Chondrocyte (in vitro differentiated cells): ENCODE data around the gene CA7. TPM values are rescaled to one million over a fixed set of nuclear protein-coding genes. Genes with fewer than 3 reads are reported as not detected.

Experiments used
- DNase-seq: peaks from one replicate; pipeline ENCODE4 v3.0.0; 2021; ENCODE audit warnings: mixed read lengths, low spot score
- H3K27ac Mint-ChIP-seq: one replicate; pipeline ENCODE4 v1.8.0; 2021; ENCODE audit warnings: mild to moderate bottlenecking, moderate library complexity, mixed read lengths; ENCODE audit not compliant: unreplicated experiment
- H3K27me3 Mint-ChIP-seq: 2 replicates; pipeline ENCODE4 v1.8.0; 2021; ENCODE audit warnings: low read depth, mixed read lengths
- H3K36me3 Mint-ChIP-seq: 2 replicates; pipeline ENCODE4 v1.8.0; 2021; ENCODE audit warnings: low read depth, mixed read lengths
- H3K4me1 Mint-ChIP-seq: 2 replicates; pipeline ENCODE4 v1.8.0; 2021; ENCODE audit warnings: low read depth, mild to moderate bottlenecking, mixed read lengths
- H3K4me3 Mint-ChIP-seq: one replicate; pipeline ENCODE4 v1.8.0; 2021; ENCODE audit warnings: mild to moderate bottlenecking, moderate library complexity, mixed read lengths; ENCODE audit not compliant: unreplicated experiment
- H3K9me3 Mint-ChIP-seq: 2 replicates; pipeline ENCODE4 v1.8.0; 2021; ENCODE audit warnings: low read depth, mixed read lengths
- total RNA-seq: library from RNA; stranded (reverse); gene quantifications from 3 replicates; pipeline ENCODE4 v1.2.1, GENCODE V29; 2021
- TF ChIP-seq, protein P1 (sequence below): fragments of 200-600 bp; sonication (generic); IDR thresholded peaks from 2 replicates; pipeline ENCODE4 v1.5.0; 2021; ENCODE audit warnings: antibody characterized with exemption, mild to moderate bottlenecking, moderate library complexity

Gene CA7
- total RNA-seq, 1 donor from 2014 or later, result not detected

DNA sequence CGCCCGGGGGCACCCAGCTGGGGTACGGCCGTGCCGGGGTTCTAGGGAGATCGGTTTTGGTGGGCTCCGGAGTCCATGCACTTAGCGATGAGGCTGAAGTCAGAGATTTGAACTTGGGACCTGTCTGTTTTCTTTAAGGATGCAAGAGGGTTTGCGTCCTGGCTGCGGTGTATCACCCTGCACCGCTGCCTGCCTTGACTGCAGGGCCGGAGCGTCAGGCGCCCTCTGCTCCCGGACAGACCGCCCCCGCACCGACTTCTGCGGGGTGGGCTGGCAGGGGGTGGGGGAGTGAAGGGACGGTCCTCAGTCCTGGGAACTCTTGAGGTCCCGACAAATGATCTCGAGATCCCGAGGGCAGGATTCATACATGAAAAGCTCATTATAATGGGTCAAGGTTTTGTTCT is 36.8 kb downstream of the CA7 start:
- H3K27ac Mint-ChIP-seq, result no peak overlapping the region
- peaks cover 11% of the 10 kb centered on the region for H3K36me3 Mint-ChIP-seq

DNA sequence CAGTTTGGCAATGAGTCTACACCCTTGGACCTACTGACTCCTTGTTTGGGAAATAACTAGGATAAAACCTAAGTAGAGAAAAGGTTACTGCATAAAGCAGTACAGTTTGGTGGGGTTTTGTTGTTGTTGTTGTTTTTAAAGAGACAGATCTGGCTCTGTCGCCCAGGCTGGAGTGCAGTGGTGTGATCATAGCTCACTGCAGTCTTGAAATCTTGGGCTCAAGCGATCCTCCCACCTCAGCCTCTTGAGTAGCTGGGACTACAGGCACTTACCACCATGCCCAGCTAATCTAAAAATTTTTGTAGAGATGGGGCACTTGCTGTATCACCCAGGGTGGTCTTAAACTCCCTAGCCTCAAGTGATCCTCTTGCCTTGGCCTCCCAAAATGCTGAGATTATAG is 37.3 kb downstream of the CA7 start:
- Mint-ChIP-seq H3K4me3 (peak overlapping the region; percentile 19), H3K9me3 (no peaks in the 10 kb centered on the region), H3K27ac (no peak overlapping the region), H3K27me3 (no peaks in the 10 kb centered on the region), H3K4me1 (peaks cover 23% of the 10 kb centered on the region), H3K36me3 (peaks cover 11% of the 10 kb centered on the region)
- no peak for DNase-seq
- TF ChIP-seq, protein P1, sequence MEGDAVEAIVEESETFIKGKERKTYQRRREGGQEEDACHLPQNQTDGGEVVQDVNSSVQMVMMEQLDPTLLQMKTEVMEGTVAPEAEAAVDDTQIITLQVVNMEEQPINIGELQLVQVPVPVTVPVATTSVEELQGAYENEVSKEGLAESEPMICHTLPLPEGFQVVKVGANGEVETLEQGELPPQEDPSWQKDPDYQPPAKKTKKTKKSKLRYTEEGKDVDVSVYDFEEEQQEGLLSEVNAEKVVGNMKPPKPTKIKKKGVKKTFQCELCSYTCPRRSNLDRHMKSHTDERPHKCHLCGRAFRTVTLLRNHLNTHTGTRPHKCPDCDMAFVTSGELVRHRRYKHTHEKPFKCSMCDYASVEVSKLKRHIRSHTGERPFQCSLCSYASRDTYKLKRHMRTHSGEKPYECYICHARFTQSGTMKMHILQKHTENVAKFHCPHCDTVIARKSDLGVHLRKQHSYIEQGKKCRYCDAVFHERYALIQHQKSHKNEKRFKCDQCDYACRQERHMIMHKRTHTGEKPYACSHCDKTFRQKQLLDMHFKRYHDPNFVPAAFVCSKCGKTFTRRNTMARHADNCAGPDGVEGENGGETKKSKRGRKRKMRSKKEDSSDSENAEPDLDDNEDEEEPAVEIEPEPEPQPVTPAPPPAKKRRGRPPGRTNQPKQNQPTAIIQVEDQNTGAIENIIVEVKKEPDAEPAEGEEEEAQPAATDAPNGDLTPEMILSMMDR, result no peak

More for the DNA sequence above, 36.8 kb downstream of the CA7 start:
- no peaks in the 10 kb centered on the region for H3K9me3 Mint-ChIP-seq
- TF ChIP-seq, protein P1, result no peak
- DNase-seq, result no peak
- peaks cover 20% of the 10 kb centered on the region for H3K4me1 Mint-ChIP-seq
- H3K27me3 Mint-ChIP-seq, result no peaks in the 10 kb centered on the region
- H3K4me3 Mint-ChIP-seq, result peak overlapping the region; percentile 97

DNA sequence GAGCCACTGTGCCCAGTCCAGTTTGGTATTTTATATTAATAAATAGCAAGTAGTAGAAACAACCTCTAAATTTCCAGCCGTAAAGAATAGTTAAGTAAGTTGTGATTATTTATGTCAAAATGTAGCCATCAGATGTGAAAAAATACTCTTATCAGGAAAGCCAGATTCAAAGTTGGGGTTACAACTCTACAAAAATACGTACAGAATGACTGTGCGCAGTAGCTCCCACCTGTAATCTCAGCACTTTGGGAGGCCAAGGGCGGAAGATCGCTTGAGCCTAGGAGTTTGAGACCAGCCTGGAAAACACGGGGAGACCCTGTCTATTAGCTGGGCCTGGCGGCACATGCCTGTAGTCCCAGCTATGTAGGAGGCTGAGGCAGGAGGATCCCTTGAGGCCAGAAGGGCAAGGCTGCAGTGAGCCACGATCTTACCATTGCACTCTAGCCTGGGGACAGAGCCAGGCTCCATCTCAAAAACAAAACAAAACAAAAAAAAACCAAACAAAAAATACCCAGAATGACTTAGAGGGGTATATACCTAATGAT is 37.8 kb downstream of the CA7 start:
- H3K4me1 Mint-ChIP-seq, result peaks cover 26% of the 10 kb centered on the region
- no peak for DNase-seq
- no peaks in the 10 kb centered on the region for H3K27me3 Mint-ChIP-seq
- TF ChIP-seq, protein P1, result no peak
- no peaks in the 10 kb centered on the region for H3K9me3 Mint-ChIP-seq
- H3K4me3 Mint-ChIP-seq, result no peak overlapping the region
- H3K27ac Mint-ChIP-seq, result no peak overlapping the region
- peaks cover 11% of the 10 kb centered on the region for H3K36me3 Mint-ChIP-seq

DNA sequence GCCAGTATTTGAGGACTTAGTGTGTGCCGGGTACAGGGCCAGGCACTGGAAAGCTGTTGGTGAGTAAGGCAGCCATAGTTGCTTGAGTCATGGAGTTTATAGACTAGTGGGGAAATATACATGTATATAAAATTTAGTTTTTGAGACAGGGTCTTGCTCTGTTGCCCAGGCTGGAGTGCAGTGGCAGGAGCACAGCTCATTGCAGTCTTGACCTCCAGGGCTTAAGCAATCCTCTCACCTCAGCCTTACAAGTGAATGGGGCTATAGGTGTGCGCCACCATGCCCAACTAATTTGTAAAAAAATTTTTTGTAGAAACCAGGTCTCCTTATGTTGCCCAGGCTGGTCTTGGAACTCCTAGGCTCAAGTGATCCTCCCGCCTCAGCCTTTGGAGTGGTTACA is 38.5 kb downstream of the CA7 start:
- TF ChIP-seq, protein P1, result no peak
- H3K4me3 Mint-ChIP-seq, result no peak overlapping the region
- DNase-seq, result no peak
- no peaks in the 10 kb centered on the region for H3K9me3 Mint-ChIP-seq
- H3K4me1 Mint-ChIP-seq, result peaks cover 25% of the 10 kb centered on the region
- H3K36me3 Mint-ChIP-seq, result peaks cover 11% of the 10 kb centered on the region
- no peaks in the 10 kb centered on the region for H3K27me3 Mint-ChIP-seq
- H3K27ac Mint-ChIP-seq, result no peak overlapping the region

DNA sequence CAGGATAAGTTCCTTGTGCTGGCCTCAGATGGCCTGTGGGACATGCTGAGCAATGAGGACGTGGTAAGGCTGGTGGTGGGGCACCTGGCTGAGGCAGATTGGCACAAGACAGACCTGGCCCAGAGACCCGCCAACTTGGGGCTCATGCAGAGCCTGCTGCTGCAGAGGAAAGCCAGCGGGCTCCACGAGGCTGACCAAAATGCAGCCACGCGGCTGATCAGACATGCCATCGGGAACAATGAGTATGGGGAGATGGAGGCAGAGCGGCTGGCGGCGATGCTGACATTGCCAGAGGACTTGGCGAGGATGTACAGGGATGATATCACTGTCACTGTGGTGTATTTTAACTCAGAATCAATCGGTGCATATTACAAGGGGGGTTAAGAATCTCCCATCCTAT is 41.3 kb downstream of the CA7 start:
- Mint-ChIP-seq H3K4me3 (no peak overlapping the region), H3K27me3 (no peaks in the 10 kb centered on the region), H3K4me1 (peaks cover 6% of the 10 kb centered on the region), H3K36me3 (peaks cover 11% of the 10 kb centered on the region), H3K27ac (no peak overlapping the region), H3K9me3 (no peaks in the 10 kb centered on the region)
- no peak for DNase-seq
- TF ChIP-seq, protein P1, result no peak
